22Rv1 (cell line): ENCODE results near the gene GSC2.

ENCODE experiments used
- ZFX ChIP-seq: fragments of 450-650 bp; IDR thresholded peaks from 2 replicates; pipeline ENCODE4 v1.6.1; 2017; ENCODE audit warnings: antibody characterized with exemption, borderline replicate concordance
- TF ChIP-seq, protein P1 (sequence below): fragments of 450-650 bp; IDR thresholded peaks from 2 replicates; pipeline ENCODE4 v1.5.1; 2017; ENCODE audit warnings: mild to moderate bottlenecking

DNA sequence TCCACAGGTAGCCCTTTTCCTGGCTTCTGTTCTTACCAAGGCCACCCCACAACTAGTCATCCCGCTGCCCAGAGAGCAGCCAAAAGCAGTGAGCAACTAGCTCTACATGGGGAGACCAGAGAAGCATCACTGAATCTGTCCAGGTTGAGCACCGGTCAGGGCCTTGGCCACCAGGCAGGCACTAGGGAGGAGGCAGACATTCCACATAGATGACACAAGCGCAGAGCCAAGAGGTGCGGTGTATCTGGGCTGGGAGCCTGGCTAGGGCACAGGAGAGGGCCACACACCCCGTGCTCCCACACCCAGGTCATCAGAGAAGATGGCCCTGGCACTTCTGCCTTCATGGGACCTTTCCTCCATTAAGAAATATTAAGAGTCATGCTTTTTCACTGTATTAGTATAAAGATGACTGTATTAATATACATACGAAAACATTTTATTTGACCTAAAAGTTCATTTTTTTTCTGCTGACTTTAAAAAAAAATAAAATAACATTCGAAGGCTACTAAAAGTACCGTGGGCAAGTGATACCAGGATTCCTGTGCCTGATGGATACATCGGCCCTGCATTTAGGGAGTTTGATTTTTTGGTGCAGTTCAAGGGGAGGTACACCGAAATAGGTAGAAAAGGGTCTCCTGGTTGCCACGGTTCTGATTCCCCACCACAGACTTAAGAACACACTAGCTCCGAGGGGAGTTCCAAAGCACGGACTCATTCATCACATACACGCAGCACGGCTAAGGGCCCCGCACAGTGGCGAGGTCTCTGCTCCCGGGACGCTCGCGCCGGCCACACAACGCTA lies 29.1 kb downstream of the GSC2 start:
- TF ChIP-seq, protein P1, sequence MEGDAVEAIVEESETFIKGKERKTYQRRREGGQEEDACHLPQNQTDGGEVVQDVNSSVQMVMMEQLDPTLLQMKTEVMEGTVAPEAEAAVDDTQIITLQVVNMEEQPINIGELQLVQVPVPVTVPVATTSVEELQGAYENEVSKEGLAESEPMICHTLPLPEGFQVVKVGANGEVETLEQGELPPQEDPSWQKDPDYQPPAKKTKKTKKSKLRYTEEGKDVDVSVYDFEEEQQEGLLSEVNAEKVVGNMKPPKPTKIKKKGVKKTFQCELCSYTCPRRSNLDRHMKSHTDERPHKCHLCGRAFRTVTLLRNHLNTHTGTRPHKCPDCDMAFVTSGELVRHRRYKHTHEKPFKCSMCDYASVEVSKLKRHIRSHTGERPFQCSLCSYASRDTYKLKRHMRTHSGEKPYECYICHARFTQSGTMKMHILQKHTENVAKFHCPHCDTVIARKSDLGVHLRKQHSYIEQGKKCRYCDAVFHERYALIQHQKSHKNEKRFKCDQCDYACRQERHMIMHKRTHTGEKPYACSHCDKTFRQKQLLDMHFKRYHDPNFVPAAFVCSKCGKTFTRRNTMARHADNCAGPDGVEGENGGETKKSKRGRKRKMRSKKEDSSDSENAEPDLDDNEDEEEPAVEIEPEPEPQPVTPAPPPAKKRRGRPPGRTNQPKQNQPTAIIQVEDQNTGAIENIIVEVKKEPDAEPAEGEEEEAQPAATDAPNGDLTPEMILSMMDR: no peak
- TF ChIP-seq ZFX: no peak
